Regular cardiac myocyte (primary cell): ENCODE results near the gene JOSD2. TPM values are rescaled to one million over a fixed set of nuclear protein-coding genes. Genes with fewer than 3 reads are reported as not detected.

ENCODE experiments used
- total RNA-seq: library from RNA; depleted of rRNA; stranded (reverse); fragments of >200 nt; gene quantifications from 2 replicates; pipeline ENCODE4 v1.2.3, GENCODE V29; 2014

Gene JOSD2, protein sequence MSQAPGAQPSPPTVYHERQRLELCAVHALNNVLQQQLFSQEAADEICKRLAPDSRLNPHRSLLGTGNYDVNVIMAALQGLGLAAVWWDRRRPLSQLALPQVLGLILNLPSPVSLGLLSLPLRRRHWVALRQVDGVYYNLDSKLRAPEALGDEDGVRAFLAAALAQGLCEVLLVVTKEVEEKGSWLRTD
- 16.6 and 37.2 TPM in 2 replicates for total RNA-seq

DNA sequence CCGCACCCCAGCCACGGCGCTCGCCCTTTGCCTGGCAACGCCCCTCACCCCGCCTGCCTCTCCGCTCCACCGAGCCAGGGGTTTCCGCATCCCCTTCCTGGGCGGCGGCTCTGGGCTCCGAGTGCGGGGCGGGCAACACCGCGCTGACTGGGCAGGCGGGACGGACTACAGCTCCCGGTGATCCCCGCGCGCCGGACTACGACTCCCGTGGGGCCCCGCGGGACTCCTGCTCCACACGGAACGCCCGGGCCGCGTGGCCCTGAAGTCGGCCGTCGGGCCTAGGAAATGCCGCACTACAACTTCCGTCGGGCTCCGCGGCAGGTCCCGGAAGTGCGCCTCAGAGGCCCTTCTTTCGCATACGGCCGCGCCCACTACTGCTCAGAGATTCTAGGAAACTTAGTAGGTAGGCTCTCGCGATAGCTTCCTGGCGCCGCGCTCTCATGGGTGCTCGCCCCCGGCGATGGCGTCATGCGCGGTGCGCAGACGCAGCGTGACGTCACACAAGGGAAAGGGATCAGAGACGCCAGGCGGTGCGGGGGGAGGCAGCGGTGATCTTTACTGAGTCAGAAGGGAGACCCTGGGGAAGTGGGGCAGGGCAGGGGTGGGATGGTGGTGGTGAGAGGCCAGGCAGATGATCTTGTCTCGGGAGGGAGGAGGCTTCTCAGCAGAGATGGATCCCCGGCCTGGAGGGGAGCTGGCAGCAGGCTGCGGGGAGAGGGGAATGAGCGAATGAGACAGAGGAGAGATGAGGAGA, at the start of gene JOSD2:
Gene JOSD2 (minus strand): TSS at position 123 of the 754 bp plus-strand sequence. CDS start 760 bp downstream, outside the sequence.

DNA sequence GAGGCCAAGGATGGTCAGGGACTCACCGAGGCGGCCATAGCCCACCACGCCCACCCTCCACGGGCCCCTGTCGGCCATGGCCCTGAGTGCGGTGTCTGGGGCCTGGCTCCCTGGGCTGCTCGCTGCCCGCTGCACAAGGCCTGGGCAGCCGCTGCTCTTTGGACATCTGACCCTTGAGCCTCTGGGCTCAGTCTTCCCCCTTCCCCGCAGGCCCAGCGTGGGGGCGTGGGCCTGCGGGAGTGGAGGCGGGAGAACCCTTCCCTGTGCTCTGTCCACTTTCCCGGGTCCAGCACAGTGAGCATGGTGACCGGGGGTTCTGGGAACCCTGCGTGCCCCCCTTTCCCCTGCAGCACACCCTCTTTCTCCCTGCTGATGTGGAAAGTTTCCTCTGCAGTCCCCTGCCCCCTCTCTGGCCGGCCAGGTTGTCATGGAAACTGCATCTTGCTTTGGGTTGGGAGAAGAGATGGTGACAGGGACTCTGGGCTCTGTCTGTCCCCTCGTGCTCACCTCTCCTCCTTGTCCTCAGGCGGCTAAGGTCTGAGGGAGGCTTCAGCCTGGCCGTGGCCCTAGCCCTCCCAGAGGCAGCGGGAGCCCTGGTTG, 2.9 kb upstream of the JOSD2 start, which contains the start of gene ASPDH:
Gene ASPDH (minus strand): TSS at position 168 of the 600 bp plus-strand sequence. CDS start 90 bp downstream, at position 78.

DNA sequence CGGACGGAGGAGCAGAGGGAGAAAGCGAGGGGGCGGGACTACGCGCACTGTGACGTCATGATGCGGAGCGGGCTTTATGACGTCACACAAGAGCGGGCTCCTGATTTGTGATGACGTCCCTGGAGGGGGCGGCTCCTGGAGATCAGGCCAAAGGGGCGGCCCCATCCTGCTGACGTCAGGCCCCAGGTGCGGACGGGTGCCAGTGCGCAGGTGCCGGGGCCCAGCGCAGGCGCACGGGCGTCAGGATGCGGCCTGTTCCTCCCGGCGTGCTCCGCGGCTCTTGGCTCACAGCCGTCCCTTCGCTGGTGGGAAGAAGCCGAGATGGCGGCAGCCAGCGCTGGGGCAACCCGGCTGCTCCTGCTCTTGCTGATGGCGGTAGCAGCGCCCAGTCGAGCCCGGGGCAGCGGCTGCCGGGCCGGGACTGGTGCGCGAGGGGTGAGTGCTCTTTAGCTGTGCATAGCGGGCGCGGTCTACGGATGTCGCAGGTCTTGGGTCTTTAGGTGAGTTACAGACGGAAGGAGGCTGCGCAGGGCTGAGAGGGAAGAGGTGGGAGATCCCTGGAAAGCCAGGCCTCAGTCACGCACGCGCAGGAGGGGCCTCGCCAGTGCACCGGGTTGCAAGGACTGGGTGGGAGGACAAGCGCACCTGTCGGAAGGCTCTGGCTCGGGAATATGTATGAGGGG, 34.6 kb downstream of the JOSD2 start, which contains the start of the genes EMC10 and GARIN5A:
Gene EMC10 (plus strand): TSS at position 284 of the 683 bp plus-strand sequence. CDS start 38 bp downstream, at position 322.
Gene GARIN5A (minus strand): TSS at position 625 of the 683 bp plus-strand sequence. CDS start 460 bp downstream, at position 165.

Other genes starting within 250 kb of the JOSD2 start
- under 0.01 and 0.28 TPM in 2 replicates for gene KCNC3, start 181.8 kb downstream of the JOSD2 start, total RNA-seq
- gene NAPSA, start 145.6 kb downstream of the JOSD2 start, total RNA-seq = 0.19 and 0.28 TPM in 2 replicates
- 77.8 and 121 TPM in 2 replicates for gene NR1H2, start 134.7 kb downstream of the JOSD2 start, total RNA-seq
- gene POLD1, start 126.8 kb downstream of the JOSD2 start, total RNA-seq = 17.2 and 52.9 TPM in 2 replicates
- gene SPIB, start 92.3 kb downstream of the JOSD2 start, total RNA-seq = not detected in 2 replicates
- not detected in 2 replicates for gene MYBPC2, start 78.3 kb downstream of the JOSD2 start, total RNA-seq
- gene EMC10, start 34.7 kb downstream of the JOSD2 start, total RNA-seq = 33.9 and 38.9 TPM in 2 replicates
- 0.28 TPM in 1 of 2 replicates, not detected in the other for gene GARIN5A, start 34.3 kb downstream of the JOSD2 start, total RNA-seq
- gene ASPDH, start 2.7 kb upstream of the JOSD2 start, total RNA-seq = not detected in 2 replicates
- 0.38 and 0.85 TPM in 2 replicates for gene LRRC4B, start 57.2 kb upstream of the JOSD2 start, total RNA-seq
- under 0.01 and 0.85 TPM in 2 replicates for gene SYT3, start 128.7 kb upstream of the JOSD2 start, total RNA-seq
- gene C19orf81, start 138.3 kb upstream of the JOSD2 start, total RNA-seq = not detected in 2 replicates
- 2.9 and 7.6 TPM in 2 replicates for gene SHANK1, start 208.6 kb upstream of the JOSD2 start, total RNA-seq
- 40.8 and 87.7 TPM in 2 replicates for gene CLEC11A, start 212.2 kb upstream of the JOSD2 start, total RNA-seq